Mesenteric fat pad (tissue), 1 donor: ENCODE results near the gene SECISBP2. TPM values are rescaled to one million over a fixed set of nuclear protein-coding genes. Genes with fewer than 3 reads are reported as not detected.
"Not testable (repeated sequence)": the region's sequence is repeated elsewhere in the genome, so short reads cannot be mapped to it uniquely, and the experiment has no call there.

Experiments used
- DNase-seq: peaks from one replicate; pipeline ENCODE4 v3.0.0-alpha.2; 2020; ENCODE audit warnings: low spot score
- long read RNA-seq: library from polyadenylated mRNA; unstranded; transcript quantifications from one replicate; pipeline ENCODE4 v2.0.0, GENCODE V29; 2020
- total RNA-seq: library from RNA; stranded (reverse); fragmentation: NEBNext Ultra II Directional; extraction: Animal tissue kit (Norgen Biotek cat#: 25700); gene quantifications from one replicate; pipeline ENCODE4 v1.2.1, GENCODE V29; 2021
- donor health status: DM: yes; HTN: yes; CAD: no.

The SECISBP2 gene
- 37.7 TPM for total RNA-seq
- long read RNA-seq, partial matches to known transcripts = 46 of 90 reads
- long read RNA-seq, other reads (novel, unspliced or antisense) = 44 of 90 reads

- peak; percentile 99 for DNase-seq
Measured at GRCh38 chr9:89318123-89319014, at the start of gene SECISBP2. Gene SECISBP2, plus strand, starts transcription at chr9:89318500. Its CDS starts 77 bp downstream, at chr9:89318577.

- no peak for DNase-seq
Measured at GRCh38 chr9:89273528-89274279, 44.6 kb upstream of the SECISBP2 start.

- DNase-seq = no peak
Measured at GRCh38 chr9:89274838-89275237, 43.5 kb upstream of the SECISBP2 start.

- DNase-seq = not testable (repeated sequence)
Measured at GRCh38 chr9:89276040-89276439, 42.3 kb upstream of the SECISBP2 start.

GRCh38 chr9:89277043-89277442, 41.3 kb upstream of the SECISBP2 start:
- DNase-seq = no peak

DNA sequence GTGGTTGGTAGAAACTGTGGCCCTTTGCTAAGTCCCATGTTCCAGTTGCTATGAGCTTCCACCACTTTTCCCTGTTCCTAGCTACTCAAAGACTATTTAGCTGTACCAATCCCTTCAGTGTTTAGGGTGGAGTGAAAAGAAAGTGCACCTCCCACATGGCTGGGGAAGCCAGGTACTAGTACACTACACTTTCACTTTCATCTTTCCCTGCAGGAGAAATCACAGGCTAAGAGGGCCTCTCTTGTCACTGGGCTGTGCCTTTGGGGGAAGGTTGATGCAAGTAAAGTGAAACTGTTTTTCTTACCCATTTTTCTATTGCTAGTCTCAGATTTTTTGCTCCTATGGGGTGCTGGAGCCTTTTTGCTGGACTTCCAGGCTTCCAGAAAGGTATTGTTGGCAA, 40.8 kb upstream of the SECISBP2 start:
- no peak for DNase-seq

DNA sequence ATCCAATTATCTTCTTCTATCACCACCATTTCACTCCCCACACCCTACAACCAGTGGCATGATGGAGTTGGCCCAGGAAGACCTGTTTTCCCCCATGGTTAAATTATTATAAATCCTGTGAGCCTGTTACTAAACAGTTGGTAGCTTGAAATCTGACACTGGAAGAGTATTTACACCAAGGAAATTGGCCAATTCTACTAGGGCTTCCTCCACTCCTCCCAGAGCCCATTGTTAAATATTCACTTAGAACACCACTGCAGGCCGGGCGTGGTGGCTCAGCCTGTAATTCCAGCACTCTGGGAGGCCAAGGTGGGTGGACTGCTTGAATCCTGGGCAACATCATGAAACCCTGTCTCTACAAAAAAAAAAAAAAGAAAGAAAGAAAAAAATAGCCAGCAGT, 39.7 kb upstream of the SECISBP2 start:
- no peak for DNase-seq

DNA sequence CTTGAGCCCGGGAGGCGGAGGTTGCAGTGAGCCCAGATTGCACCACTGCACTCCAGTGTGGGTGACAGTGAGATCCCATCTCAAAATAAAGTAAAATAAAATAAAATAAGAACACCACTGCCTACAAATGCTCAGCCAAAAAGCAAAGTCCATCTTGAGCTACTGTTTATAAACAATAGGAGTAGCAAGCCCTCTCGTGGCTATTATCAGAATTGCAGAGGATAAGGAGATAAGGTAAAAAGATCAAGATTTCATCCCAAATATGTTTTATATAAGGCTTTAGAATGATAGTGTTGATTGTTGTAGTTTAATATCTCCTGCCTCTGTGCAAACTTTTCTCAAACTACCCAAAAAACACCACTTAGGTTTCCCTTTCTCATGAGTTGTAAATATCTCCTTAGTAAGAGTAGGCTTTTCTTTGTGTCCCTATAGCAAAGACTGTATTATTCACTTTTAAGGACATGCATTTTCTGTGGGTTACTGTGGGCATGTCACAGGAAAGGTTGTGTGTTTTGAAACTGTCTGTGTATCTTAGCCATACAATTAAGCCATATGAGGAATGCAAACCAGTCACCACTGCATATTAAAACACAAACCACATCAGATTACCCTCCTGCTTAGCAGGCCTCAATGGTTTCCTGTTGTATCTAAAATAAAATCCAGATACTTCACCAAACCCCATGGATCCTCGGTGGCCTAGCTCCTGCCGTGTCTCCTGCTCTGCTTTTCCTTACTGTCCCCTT, 39.1 kb upstream of the SECISBP2 start:
- no peak for DNase-seq

DNA sequence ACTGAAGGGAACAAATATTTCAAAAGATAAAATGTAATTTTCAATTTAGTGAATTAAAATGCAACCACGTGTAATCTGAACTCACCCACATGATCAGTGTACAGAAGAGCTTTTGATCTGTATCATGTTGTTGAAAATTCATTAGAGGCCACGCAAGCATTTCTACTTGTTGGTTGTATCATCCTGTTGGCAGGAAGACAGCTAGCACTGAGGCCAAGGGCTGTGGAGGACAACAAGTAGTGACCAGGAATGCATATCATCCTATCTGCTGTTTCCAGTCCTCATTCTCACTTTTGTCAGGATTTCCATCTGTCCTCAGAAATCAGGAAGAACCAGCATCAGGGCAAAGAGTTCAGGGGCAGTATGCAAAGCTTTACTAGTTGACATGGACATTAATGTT, 37.2 kb upstream of the SECISBP2 start:
- DNase-seq = no peak

- not testable (repeated sequence) for DNase-seq
Measured at GRCh38 chr9:89282248-89282968, 35.9 kb upstream of the SECISBP2 start.

DNA sequence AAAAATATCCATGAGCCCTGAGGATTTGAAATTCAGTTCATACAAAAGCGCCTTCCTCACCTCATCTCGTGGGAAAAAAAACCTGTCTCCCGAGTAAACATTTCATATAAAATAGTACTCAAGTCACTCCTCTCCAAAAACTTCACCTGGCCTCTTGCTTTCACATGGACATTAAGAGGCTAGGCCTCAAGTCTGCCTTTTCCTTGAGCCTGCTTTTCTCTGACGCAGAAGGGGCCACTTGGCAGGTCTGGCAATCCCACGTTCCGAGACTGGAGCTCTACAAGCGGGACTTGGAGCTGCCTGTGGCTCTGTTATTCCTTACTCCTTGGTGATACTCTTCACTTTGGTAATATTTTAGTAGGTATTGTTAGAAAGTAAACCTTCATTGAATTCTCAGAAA, 34.2 kb upstream of the SECISBP2 start:
- DNase-seq = no peak

DNA sequence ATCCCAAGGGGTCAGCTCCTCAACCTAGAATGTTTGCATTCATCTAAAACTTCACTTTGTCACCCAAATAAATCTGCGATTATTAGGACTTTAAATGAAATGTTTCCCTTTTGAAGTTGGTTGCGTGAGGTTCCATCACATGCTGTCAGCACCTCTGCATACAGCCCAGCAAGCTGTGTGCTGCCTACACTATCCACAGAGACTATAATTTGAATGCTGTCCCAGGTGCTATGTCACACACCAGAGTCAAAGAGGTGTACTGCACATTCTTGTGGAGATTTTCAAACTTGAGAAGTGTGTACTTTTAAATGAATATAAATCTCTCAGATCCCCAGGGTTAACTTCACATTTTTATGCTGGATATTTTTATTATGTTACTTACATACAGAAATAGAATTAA, 26.6 kb upstream of the SECISBP2 start:
- no peak for DNase-seq

GRCh38 chr9:89293014-89293413, 25.3 kb upstream of the SECISBP2 start:
- no peak for DNase-seq

DNA sequence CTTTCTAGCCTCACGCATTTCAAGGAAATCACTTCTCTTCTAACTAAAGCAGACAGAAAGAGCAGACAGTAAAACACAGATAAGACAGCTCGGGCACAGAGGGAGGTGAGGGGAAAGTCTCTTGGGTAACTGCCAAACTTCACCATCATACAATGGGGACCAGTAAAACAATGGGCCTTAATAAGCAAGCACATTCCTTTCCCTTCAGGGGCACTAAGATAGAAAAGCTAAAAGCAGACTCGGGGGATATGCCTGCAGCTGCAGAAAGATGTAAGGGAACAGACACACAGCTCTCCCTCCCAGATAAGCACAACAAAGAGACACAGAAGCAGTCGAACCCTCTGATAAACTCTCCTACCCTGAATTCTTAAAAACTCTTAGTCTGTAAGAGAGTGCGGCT, 22.9 kb upstream of the SECISBP2 start:
- no peak for DNase-seq

DNA sequence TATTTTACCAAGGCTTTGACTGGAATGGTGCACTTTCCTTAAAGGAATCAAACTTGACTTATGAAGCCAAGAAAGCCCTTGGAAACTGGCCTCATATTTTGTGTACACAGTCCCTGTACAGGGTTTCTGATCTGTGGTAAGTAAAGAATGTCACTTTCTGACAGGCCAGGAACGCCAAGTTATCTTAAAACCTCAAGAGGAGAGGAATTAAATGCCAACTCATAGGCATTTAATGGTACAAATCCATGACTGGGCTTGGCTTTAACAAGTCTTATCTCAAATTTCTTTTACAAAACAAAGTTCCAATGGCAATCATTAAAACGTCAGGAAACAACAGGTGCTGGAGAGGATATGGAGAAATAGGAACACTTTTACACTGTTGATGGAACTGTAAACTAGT, 16.3 kb upstream of the SECISBP2 start:
- not testable (repeated sequence) for DNase-seq

DNA sequence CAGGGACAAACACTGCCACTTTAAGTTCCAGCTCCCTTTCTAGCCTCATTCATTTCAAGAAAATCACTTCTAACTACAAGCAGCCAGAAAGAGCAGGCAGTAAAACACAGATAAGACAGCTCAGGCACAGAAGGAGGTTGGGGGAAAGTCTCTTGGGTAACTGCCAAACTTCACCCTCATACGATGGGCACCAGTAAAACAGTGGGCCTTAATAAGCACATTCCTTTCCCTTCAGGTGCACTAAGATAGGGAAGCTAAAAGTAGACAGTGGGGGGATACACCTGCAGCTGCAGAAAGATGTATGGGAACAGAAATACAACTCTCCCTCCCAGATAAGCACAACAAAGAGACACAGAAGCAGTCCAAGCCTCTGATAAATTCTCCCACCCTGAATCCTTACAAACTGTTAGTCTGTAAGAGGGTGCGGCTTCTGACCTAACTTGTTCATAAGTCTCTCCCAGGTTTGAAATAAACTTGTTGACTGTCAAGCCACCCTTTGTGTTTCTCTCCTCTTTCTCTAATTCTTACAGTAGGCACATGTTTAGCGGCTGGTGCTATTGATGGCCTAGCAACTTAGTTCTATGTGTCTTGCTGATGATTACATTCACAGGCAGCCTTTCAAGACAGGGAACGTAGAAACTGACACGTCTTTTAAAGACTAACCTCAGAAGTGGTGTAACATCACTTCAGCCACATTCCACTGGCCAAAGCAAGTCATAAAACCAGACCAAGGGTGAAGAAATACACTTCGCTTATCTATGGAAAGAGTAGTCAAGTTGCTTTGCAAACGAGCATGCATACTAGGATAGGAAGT, 14.1 kb upstream of the SECISBP2 start:
- DNase-seq = no peak

GRCh38 chr9:89304834-89305188, 13.5 kb upstream of the SECISBP2 start:
- no peak for DNase-seq

GRCh38 chr9:89305868-89306267, 12.4 kb upstream of the SECISBP2 start:
- no peak for DNase-seq

DNA sequence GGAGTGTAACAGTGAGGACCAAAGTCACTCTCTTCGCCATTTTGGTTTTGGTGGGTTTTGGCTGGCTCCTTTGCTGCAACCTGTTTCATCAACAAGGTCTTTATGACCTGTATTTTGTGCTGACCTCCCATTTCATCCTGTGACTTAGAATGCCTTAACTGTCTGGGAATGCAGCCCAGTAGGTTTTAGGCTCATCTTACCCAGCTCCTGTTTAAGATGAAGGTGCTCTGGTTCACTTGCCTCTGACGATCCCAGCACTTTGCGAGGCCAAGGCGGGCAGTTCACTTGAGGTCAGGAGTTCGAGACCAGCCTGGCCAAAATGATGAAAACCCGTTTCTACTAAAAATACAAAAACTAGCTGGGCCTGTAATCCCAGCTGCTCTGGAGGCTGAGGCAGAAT, 9.1 kb upstream of the SECISBP2 start:
- no peak for DNase-seq
